GM10248 (cell line): Measurements from ENCODE around the gene ZNF180.
"Not testable (repeated sequence)": the region's sequence is repeated elsewhere in the genome, so short reads cannot be mapped to it uniquely, and the experiment has no call there.

ENCODE experiments used
- CTCF ChIA-PET: fragments of 300-600 bp; sonication (Branson Sonifier 250); formaldehyde crosslinking; extraction: SDS; loops from one replicate; lab custom pipeline; 2021; ENCODE audit warnings: antibody characterized with exemption; lab: Yijun Ruan, JAX
- POLR2A ChIA-PET: fragments of 350-650 bp; sonication (Branson Sonifier 250); formaldehyde crosslinking; extraction: SDS; loops from one replicate; lab custom pipeline; 2020; ENCODE audit warnings: antibody characterized with exemption; lab: Yijun Ruan, JAX
- DNase-seq: peaks from one replicate; pipeline ENCODE4 v3.0.0; 2012; ENCODE audit errors: extremely low spot score
- CTCF ChIP-seq: IDR thresholded peaks from 2 replicates; pipeline ENCODE4 v1.5.1; 2012; ENCODE audit warnings: mild to moderate bottlenecking, low read depth; ENCODE audit errors: extremely low read depth, missing control alignments, control extremely low read depth

The ZNF180 gene

GRCh38 chr19:44512326-44513298, 12.3 kb upstream of the ZNF180 start:
- POLR2A ChIA-PET = no interaction called here
- no peak for DNase-seq
- peak; percentile 24 for TF ChIP-seq CTCF
- CTCF ChIA-PET = no interaction called here

GRCh38 chr19:44509478-44509877, 9.2 kb upstream of the ZNF180 start:
- no peak for TF ChIP-seq CTCF
- POLR2A ChIA-PET = no interaction called here
- CTCF ChIA-PET = no interaction called here
- DNase-seq = no peak

DNA sequence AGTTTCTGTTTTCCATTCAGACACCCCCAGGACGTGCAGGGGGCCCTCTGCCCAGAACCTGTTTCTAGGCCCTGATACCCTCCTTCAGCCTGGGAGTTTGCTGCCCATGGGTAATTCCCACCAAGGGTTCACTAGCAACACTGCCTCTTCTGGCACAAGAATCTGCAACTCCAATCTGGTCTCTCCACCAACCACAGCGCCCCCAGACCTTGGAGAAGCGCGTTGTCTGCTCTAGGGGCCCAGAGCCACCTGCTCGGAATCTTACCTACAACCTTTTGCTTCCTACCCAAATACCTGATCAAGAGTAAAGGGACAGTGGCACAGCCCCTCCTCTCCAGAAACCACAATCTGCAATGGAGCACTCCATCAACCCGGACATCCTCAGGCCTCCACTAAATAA, 763 bp downstream of the ZNF180 start:
- no peak for DNase-seq
- ChIA-PET POLR2A (interaction anchor here (0.6 kb wide), 1 partner anchor 334 kb away, joined by 3 read pairs; the partner anchor contains the start of gene ZNF226), CTCF (interaction anchor here (0.8 to 1.3 kb wide), 2 partner anchors 8 to 15 kb away, joined by 3 to 4 read pairs; no protein-coding TSS in a partner anchor)
- TF ChIP-seq CTCF = no peak

- ChIA-PET POLR2A (no interaction called here), CTCF (no interaction called here)
- no peak for TF ChIP-seq CTCF
- no peak for DNase-seq
Observed at GRCh38 chr19:44498988-44499387, 1.3 kb downstream of the ZNF180 start.

DNA sequence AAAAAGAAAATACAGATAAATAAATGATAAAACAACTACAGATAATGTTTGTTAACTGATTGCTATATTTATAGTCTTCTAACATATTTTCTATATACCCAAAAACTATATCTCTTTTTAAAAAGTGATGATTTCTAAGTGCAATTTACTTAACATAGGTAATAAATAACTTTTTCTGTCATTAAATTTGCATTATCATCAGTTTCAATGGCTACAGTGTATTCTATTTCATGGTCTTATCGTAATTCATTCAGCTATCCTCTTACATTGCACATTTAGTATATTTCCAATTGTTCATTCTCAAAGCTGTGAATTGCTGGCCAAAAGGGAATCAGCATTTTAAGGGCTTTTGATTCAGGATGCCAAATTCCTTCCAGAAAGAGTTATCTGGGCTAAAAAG, 3.6 kb downstream of the ZNF180 start:
- ChIA-PET POLR2A (no interaction called here), CTCF (no interaction called here)
- DNase-seq = no peak
- TF ChIP-seq CTCF = no peak

GRCh38 chr19:44476559-44477408, 23.5 kb downstream of the ZNF180 start:
- CTCF ChIA-PET = interaction anchor here (1.6 kb wide), 1 partner anchor 21 kb away, joined by 4 read pairs; no protein-coding TSS in a partner anchor
- POLR2A ChIA-PET = no interaction called here
- no peak for TF ChIP-seq CTCF
- no peak for DNase-seq

DNA sequence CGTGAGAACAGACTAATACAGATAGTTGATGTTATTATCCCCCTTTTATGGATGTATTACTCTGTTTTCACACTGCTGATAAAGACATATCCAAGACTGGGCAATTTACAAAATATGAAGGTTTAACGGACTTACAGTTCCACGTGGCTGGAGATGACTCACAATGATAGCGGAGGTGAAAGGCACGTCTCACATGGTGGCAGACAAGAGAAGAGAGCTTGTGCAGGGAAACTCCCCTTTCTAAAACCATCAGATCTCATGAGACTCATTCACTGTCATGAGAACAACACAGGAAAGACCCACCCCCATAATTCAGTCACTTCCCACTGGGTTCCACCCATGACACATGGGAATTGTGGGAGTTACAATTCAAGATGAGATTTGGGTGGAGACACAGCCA, 31.6 kb downstream of the ZNF180 start:
- CTCF ChIA-PET, POLR2A ChIA-PET, DNase-seq: not testable (repeated sequence)

- DNase-seq, POLR2A ChIA-PET, CTCF ChIA-PET: not testable (repeated sequence)
Observed at GRCh38 chr19:44462600-44463286, 37.6 kb downstream of the ZNF180 start.

- DNase-seq, POLR2A ChIA-PET, CTCF ChIA-PET: not testable (repeated sequence)
Observed at GRCh38 chr19:44456016-44456415, 44.3 kb downstream of the ZNF180 start.
